GM21381 (cell line): ENCODE measurements around the gene CSPG4.
"Not testable (repeated sequence)": the region's sequence is repeated elsewhere in the genome, so short reads cannot be mapped to it uniquely, and the experiment has no call there.

Experiments used
- ATAC-seq: cut with Tn5 transposase; IDR thresholded peaks from one replicate; pipeline ENCODE4 v1.9.1; 2021; ENCODE audit warnings: mild to moderate bottlenecking, moderate library complexity; ENCODE audit not compliant: unreplicated experiment

Gene CSPG4

GRCh38 chr15:75742346-75742745 lies 29.7 kb upstream of the CSPG4 start:
- ATAC-seq, result not testable (repeated sequence)

- ATAC-seq, result no peak
Observed at GRCh38 chr15:75739791-75740190, 27.1 kb upstream of the CSPG4 start.

- ATAC-seq, result peak; percentile 95
Observed at GRCh38 chr15:75738647-75739325, 26.1 kb upstream of the CSPG4 start.

- peak; percentile 15 for ATAC-seq
Observed at GRCh38 chr15:75738014-75738646, 25.5 kb upstream of the CSPG4 start.

GRCh38 chr15:75737116-75738013 lies 24.7 kb upstream of the CSPG4 start:
- ATAC-seq, result not testable (repeated sequence)

- ATAC-seq, result no peak
Observed at GRCh38 chr15:75736256-75736655, 23.6 kb upstream of the CSPG4 start.

GRCh38 chr15:75734861-75735760 lies 22.5 kb upstream of the CSPG4 start:
- not testable (repeated sequence) for ATAC-seq

- ATAC-seq, result no peak
Observed at GRCh38 chr15:75733761-75734651, 21.4 kb upstream of the CSPG4 start.

- no peak for ATAC-seq
Observed at GRCh38 chr15:75732809-75733451, 20.3 kb upstream of the CSPG4 start.

GRCh38 chr15:75732177-75732808 lies 19.6 kb upstream of the CSPG4 start:
- no peak for ATAC-seq

- no peak for ATAC-seq
Observed at GRCh38 chr15:75731248-75732151, 18.9 kb upstream of the CSPG4 start.

- not testable (repeated sequence) for ATAC-seq
Observed at GRCh38 chr15:75730376-75731247, 18.0 kb upstream of the CSPG4 start.

- no peak for ATAC-seq
Observed at GRCh38 chr15:75729326-75730069, 16.9 kb upstream of the CSPG4 start.

GRCh38 chr15:75727851-75728715 lies 15.4 kb upstream of the CSPG4 start:
- ATAC-seq, result no peak

GRCh38 chr15:75727031-75727531 lies 14.4 kb upstream of the CSPG4 start:
- ATAC-seq, result no peak
